GM18498 (cell line): Measurements from ENCODE around the gene SHISAL2A.

Experiments
- ATAC-seq: cut with Tn5 transposase; IDR thresholded peaks from one replicate; pipeline ENCODE4 v1.9.1; 2021; ENCODE audit warnings: mild to moderate bottlenecking, moderate library complexity; ENCODE audit not compliant: unreplicated experiment

Gene SHISAL2A

GRCh38 chr1:52632732-52633290 is at the start of gene SHISAL2A:
Gene SHISAL2A (plus strand): TSS chr1:52633168. CDS start chr1:52633494, 326 bp downstream.
- ATAC-seq, result no peak

GRCh38 chr1:52585474-52585873 is 47.5 kb upstream of the SHISAL2A start:
- ATAC-seq, result no peak

- no peak for ATAC-seq
Measured at GRCh38 chr1:52588027-52588426, 44.9 kb upstream of the SHISAL2A start.

GRCh38 chr1:52588535-52588934 is 44.4 kb upstream of the SHISAL2A start:
- ATAC-seq, result no peak

- ATAC-seq, result no peak
Measured at GRCh38 chr1:52590266-52590665, 42.7 kb upstream of the SHISAL2A start.

- no peak for ATAC-seq
Measured at GRCh38 chr1:52592637-52593323, 40.2 kb upstream of the SHISAL2A start.

GRCh38 chr1:52593495-52593894 is 39.5 kb upstream of the SHISAL2A start:
- ATAC-seq, result no peak

- ATAC-seq, result no peak
Measured at GRCh38 chr1:52595061-52595460, 37.9 kb upstream of the SHISAL2A start.

- ATAC-seq, result no peak
Measured at GRCh38 chr1:52597912-52598311, 35.1 kb upstream of the SHISAL2A start.

GRCh38 chr1:52598729-52599128 is 34.2 kb upstream of the SHISAL2A start:
- no peak for ATAC-seq

GRCh38 chr1:52599236-52599635 is 33.7 kb upstream of the SHISAL2A start:
- no peak for ATAC-seq

- no peak for ATAC-seq
Measured at GRCh38 chr1:52600533-52601179, 32.3 kb upstream of the SHISAL2A start.

- ATAC-seq, result no peak
Measured at GRCh38 chr1:52601519-52601918, 31.4 kb upstream of the SHISAL2A start.

- no peak for ATAC-seq
Measured at GRCh38 chr1:52601991-52602855, 30.7 kb upstream of the SHISAL2A start, which contains the start of gene GPX7. Gene GPX7 (plus strand): TSS chr1:52602371. CDS start chr1:52602410, 39 bp downstream.

GRCh38 chr1:52602856-52603600 is 29.9 kb upstream of the SHISAL2A start:
- ATAC-seq, result no peak

- no peak for ATAC-seq
Measured at GRCh38 chr1:52603630-52604029, 29.3 kb upstream of the SHISAL2A start.

- no peak for ATAC-seq
Measured at GRCh38 chr1:52604063-52604770, 28.8 kb upstream of the SHISAL2A start.

- no peak for ATAC-seq
Measured at GRCh38 chr1:52613636-52614373, 19.2 kb upstream of the SHISAL2A start.

- no peak for ATAC-seq
Measured at GRCh38 chr1:52614671-52615070, 18.3 kb upstream of the SHISAL2A start.
